ENCODE results near the gene MYH15.

DNA sequence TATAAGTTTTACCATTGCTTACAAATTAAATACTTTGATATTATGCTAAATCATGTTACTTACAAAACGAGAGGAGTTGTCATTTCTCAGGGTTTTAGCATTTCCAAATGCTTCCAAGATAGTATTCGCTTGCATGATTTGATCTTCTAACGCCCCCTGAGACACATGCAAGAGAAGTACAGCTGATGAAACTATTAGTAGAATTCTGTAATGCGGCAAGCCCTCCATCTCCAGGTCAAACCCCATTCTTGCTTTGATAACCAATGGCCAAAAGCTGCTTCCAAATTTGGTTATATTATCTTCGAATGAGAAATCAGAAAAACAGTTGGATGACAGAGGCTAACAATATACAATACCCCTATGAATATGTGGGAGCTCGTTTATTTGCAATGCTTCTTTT lies 14.7 kb downstream of the MYH15 start:
- TF ChIP-seq, protein P1, sequence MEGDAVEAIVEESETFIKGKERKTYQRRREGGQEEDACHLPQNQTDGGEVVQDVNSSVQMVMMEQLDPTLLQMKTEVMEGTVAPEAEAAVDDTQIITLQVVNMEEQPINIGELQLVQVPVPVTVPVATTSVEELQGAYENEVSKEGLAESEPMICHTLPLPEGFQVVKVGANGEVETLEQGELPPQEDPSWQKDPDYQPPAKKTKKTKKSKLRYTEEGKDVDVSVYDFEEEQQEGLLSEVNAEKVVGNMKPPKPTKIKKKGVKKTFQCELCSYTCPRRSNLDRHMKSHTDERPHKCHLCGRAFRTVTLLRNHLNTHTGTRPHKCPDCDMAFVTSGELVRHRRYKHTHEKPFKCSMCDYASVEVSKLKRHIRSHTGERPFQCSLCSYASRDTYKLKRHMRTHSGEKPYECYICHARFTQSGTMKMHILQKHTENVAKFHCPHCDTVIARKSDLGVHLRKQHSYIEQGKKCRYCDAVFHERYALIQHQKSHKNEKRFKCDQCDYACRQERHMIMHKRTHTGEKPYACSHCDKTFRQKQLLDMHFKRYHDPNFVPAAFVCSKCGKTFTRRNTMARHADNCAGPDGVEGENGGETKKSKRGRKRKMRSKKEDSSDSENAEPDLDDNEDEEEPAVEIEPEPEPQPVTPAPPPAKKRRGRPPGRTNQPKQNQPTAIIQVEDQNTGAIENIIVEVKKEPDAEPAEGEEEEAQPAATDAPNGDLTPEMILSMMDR (IDR thresholded peaks at IDR 0.05), result no peak
- no peak for TF ChIP-seq POLR2A (IDR thresholded peaks at IDR 0.05)
- TF ChIP-seq POLR2AphosphoS5 (IDR thresholded peaks at IDR 0.05), result no peak

Data from breast epithelium (tissue), 3 donors.